Measurements from ENCODE around the gene SLC34A1.
"Not testable (repeated sequence)": the region's sequence is repeated elsewhere in the genome, so short reads cannot be mapped to it uniquely, and the experiment has no call there.

SLC34A1 gene

DNA sequence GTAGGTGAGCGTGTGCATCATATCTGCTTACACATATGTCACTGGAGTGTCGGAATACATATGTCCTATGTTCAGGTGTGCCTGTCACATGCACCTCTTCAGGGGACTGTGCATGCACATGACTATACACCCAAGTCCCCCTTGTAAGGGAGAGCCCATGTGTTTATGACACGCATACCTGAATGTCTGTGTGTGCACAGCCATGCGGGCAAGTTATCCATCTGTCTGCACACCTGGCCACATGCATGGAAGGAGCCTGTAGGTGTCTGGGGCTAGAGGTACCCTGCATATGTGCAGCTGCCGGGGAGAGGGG lies 27.1 kb upstream of the SLC34A1 start:
- H3K4me3 ChIP-seq (ENCODE audit: low read depth, low read length), result no peak overlapping the region
- TF ChIP-seq, protein P1, sequence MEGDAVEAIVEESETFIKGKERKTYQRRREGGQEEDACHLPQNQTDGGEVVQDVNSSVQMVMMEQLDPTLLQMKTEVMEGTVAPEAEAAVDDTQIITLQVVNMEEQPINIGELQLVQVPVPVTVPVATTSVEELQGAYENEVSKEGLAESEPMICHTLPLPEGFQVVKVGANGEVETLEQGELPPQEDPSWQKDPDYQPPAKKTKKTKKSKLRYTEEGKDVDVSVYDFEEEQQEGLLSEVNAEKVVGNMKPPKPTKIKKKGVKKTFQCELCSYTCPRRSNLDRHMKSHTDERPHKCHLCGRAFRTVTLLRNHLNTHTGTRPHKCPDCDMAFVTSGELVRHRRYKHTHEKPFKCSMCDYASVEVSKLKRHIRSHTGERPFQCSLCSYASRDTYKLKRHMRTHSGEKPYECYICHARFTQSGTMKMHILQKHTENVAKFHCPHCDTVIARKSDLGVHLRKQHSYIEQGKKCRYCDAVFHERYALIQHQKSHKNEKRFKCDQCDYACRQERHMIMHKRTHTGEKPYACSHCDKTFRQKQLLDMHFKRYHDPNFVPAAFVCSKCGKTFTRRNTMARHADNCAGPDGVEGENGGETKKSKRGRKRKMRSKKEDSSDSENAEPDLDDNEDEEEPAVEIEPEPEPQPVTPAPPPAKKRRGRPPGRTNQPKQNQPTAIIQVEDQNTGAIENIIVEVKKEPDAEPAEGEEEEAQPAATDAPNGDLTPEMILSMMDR (IDR thresholded peaks at IDR 0.05; ENCODE audit: low read depth, low read length), result no peak
- no peaks in the 10 kb centered on the region for H3K27me3 ChIP-seq
- H3K4me1 ChIP-seq, result peaks cover 1% of the 10 kb centered on the region; the same call in 1 of the 2 replicates
- no peak for DNase-seq
- no peaks in the 10 kb centered on the region for H3K36me3 ChIP-seq
- H3K9me3 ChIP-seq, result no peaks in the 10 kb centered on the region; the same call in 1 of the 2 replicates

DNA sequence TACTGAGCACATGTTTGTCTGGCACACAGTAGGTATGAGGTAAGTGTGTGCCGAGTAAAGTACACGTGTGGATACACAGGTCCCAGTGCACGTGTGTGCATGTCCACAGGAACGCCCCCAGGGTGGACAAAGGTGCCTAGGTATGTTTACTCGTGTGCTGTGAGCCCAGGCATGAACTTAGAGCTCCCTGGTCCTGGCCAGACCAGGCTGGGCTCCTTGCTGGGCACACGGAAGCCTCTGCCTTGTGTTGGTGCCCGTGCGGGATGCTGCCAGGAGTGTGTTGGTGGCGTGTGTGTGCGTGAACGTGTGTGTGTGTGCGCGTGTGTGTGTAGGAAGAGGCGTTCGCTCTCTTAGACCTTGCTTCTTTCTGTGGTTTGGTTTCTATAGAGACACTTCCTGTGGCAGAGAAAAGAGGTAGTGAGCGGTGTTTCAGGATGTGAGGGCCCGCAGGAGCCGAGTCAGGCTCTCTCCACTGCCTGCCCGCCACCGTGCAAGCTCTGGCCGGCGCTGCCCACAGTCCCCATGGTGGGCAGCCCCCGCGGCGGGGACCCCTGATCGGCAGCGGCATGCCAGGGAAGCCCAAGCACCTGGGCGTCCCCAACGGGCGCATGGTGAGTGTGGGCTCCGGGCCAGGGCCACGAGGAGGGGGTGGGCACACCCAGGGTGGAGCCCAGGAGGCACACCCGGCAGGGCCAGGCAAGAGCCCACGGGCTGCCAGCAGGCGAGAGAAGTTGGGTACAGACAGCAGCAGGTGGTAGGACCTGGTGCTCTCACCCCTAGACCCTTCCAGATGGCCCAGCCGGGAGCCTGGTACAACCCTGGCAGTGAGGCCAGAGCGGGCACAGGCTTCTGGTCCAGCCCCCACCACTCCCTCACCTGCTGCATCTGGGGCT lies 26.5 kb upstream of the SLC34A1 start, which contains the start of gene RGS14:
Gene RGS14 (plus strand): TSS at position 466 of the 893 bp plus-strand sequence. CDS start 101 bp downstream, at position 567.
- no peak for DNase-seq

DNA sequence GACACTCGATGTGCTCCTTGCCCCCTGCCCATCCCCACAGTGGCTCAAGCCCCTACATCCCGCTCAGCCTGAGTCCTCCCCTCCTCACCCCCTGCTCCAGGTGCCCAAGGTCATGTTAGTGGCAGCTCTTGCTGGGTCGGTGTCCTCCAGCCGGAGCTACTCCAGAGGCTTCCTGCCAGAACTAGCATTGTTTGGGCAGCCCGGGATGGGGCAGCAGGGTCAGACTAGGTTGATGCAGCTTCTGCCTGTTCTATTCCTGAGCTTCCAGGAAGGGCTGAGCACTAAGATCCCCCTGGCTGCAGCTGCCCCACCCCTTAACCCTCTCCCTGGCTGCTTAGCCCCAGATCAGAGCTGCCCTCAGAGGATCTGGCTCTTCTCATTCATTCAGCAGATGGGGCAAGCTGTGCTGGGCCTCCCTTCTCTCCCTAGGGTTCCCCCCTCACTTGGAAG lies 25.8 kb upstream of the SLC34A1 start:
- DNase-seq, result no peak
- H3K36me3 ChIP-seq, result no peaks in the 10 kb centered on the region
- H3K27me3 ChIP-seq, result no peaks in the 10 kb centered on the region
- H3K4me1 ChIP-seq, result no peaks in the 10 kb centered on the region; the same call in 1 of the 2 replicates
- TF ChIP-seq, protein P1 (IDR thresholded peaks at IDR 0.05; ENCODE audit: low read depth, low read length), result no peak
- no peaks in the 10 kb centered on the region; the same call in 1 of the 2 replicates for H3K9me3 ChIP-seq
- no peak overlapping the region for H3K4me3 ChIP-seq (ENCODE audit: low read depth, low read length)

More for the DNA sequence above, 26.5 kb upstream of the SLC34A1 start, which contains the start of gene RGS14:
- TF ChIP-seq, protein P1 (IDR thresholded peaks at IDR 0.05; ENCODE audit: low read depth, low read length), result no peak
- Histone ChIP-seq H3K4me3 (ENCODE audit: low read depth, low read length) (no peak within 1 kb of the TSS), H3K36me3 (no peaks in the 10 kb centered on the region), H3K27me3 (no peaks in the 10 kb centered on the region), H3K4me1 (no peaks in the 10 kb centered on the region; the same call in 1 of the 2 replicates), H3K9me3 (no peaks in the 10 kb centered on the region; the same call in 1 of the 2 replicates)

DNA sequence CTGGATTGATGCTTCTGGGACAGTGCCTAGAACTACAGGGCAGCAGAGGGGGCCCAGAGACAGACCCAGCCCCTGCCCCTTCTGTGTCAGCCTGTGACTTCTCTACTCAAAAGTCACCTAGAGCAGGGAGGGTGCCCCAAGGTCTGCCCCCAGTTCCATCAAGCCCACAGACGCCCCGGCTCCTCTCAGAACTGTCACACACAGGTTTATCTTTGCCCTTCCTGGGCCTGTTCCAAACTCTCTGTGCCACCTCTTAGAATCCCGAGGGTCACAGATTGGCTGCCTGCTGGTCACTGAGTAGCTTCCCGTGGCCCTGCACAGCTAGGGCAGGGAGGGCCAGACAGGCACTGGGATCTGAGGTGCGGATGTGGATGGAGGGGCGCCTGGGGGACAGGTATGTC lies 24.8 kb upstream of the SLC34A1 start:
- DNase-seq, result no peak
- no peaks in the 10 kb centered on the region for H3K27me3 ChIP-seq
- TF ChIP-seq, protein P1 (IDR thresholded peaks at IDR 0.05; ENCODE audit: low read depth, low read length), result no peak
- no peak overlapping the region for H3K4me3 ChIP-seq (ENCODE audit: low read depth, low read length)
- H3K36me3 ChIP-seq, result no peaks in the 10 kb centered on the region
- H3K4me1 ChIP-seq, result no peaks in the 10 kb centered on the region; the same call in 1 of the 2 replicates
- no peaks in the 10 kb centered on the region; the same call in 1 of the 2 replicates for H3K9me3 ChIP-seq

DNA sequence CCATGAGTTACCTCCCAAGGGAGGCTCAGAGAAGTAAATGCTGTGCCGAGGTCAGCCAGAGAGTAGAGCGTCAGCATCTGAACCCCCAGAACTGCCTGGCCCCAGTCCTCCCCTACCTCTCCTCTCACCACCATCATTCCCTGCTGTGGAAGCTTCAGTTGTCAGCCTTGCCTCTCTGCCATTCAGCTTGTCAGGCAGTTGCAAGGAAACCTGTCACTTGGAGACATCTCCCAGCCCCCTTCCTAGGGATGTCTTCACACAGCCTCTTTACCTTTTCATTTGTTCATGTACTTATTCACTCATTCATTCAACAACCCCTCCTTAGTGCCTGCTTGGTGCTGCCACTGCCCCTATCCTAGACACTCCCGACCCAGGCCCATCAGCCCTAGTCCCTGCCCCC lies 24.4 kb upstream of the SLC34A1 start:
- TF ChIP-seq, protein P1 (IDR thresholded peaks at IDR 0.05; ENCODE audit: low read depth, low read length), result no peak
- Histone ChIP-seq H3K27me3 (no peaks in the 10 kb centered on the region), H3K4me1 (no peaks in the 10 kb centered on the region; the same call in 1 of the 2 replicates), H3K36me3 (no peaks in the 10 kb centered on the region), H3K9me3 (no peaks in the 10 kb centered on the region; the same call in 1 of the 2 replicates), H3K4me3 (ENCODE audit: low read depth, low read length) (no peak overlapping the region)
- DNase-seq, result no peak

DNA sequence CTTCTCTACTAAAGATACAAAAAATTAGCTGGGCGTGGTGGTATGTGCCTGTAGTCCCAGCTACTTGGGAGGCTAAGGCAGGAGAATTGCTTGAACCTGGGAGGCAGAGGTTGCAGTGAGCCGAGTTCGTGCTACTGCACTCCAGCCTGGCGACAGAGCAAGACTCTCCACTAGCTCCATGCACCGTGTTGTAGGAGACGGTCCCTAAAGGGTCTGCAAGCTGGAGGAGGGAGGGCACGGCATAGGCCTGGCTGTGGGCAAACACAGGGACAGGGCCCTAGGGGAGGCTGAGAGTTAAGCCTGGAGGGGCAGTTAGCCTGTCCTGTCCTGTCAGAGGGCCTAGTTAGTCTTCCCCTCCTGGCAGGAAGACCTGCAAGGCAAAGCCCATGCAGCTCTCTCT lies 23.5 kb upstream of the SLC34A1 start:
- not testable (repeated sequence) for H3K4me1 ChIP-seq; H3K9me3 ChIP-seq; H3K27me3 ChIP-seq; H3K4me3 ChIP-seq (ENCODE audit: low read depth, low read length); H3K36me3 ChIP-seq; DNase-seq
